Activated CD4-positive, alpha-beta T cell treated with anti-CD3 and anti-CD28 coated beads, Interleukin-2, amount 50 U/mL, for 48 hours (primary cell): ENCODE results near the gene ANO4.
"Not testable (repeated sequence)": the region's sequence is repeated elsewhere in the genome, so short reads cannot be mapped to it uniquely, and the experiment has no call there.

Source experiments
- DNase-seq, 2 experiments: peaks; one replicate each; pipeline ENCODE4 v3.0.0-alpha.2; 2020

ANO4 gene

DNA sequence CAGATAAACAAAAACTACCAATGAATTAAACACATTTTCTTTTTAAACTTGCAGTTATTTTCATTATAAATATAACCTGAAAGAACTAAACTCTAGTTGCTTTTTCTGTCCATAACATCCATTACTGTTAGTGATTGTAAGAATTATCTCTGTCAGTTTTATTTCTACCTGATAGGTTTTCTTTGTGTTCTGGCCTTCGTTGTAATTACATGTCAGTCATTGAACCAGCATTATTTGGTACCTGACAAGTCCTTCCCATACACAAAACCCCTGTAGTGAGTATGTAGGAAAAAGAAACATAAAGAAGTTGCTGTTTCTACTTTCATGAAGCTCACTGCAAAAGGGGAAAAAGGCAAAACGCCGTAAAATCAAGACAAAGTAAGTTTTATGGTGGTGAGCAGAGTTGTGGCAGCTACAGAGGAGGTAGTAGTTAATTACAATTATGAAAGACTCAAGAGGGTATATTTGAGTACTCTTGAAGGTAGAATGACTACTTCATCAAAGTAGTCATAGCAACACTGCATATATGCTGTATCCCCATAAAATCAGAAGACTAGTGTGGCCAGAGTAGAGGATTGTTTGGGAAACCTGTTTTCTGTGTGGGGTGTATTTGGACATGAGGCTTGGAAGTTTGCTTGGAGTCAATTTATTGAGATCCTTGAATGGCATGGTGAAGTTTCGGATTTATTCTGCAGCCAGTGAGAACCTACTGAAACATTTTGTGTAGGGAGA is 312.6 kb downstream of the ANO4 start:
- no peak for DNase-seq

- no peak for DNase-seq
Observed at GRCh38 chr12:101108130-101108529, 313.6 kb downstream of the ANO4 start.

DNA sequence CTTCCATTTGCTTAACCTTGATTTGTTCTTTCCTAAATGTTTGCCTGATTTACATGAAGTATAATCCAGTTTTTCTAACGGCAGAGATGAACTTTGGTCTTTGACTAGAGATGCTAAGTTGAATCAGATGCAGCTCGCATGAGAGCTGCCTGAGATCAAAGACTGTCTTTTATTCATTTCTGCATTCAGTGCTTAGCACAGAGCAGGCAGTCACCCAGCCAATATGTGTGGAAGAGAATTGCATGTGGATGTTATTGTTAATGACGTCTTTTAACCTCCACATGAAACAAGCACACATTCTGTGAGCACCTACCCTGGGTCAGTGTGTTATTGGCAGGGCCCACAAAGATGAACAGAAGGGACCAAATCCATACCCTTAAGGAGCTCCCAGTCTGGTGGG is 316.3 kb downstream of the ANO4 start:
- DNase-seq: no peak

GRCh38 chr12:101111441-101111840 is 316.9 kb downstream of the ANO4 start:
- DNase-seq: no peak

GRCh38 chr12:101115326-101115725 is 320.8 kb downstream of the ANO4 start:
- DNase-seq: no peak

GRCh38 chr12:101116911-101117310 is 322.3 kb downstream of the ANO4 start:
- no peak for DNase-seq

DNA sequence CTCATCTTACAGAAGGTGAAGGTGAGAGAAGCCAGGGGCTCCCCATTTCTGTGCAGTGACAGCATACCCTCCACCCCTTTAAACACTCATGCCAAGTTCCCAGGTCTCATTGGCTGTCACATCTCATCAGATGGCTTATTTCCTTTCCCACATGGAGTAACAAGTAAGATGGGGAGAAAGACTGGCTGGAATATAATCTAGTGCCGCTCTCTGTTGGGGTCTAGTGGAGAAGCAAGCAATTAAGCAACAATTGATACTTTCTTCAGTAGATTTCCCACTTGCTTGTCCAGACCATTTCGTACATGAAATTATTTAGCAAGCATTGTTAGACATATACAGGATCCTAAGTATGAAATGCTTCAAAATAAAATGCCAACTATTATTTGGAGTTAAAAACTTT is 323.3 kb downstream of the ANO4 start:
- DNase-seq: no peak

DNA sequence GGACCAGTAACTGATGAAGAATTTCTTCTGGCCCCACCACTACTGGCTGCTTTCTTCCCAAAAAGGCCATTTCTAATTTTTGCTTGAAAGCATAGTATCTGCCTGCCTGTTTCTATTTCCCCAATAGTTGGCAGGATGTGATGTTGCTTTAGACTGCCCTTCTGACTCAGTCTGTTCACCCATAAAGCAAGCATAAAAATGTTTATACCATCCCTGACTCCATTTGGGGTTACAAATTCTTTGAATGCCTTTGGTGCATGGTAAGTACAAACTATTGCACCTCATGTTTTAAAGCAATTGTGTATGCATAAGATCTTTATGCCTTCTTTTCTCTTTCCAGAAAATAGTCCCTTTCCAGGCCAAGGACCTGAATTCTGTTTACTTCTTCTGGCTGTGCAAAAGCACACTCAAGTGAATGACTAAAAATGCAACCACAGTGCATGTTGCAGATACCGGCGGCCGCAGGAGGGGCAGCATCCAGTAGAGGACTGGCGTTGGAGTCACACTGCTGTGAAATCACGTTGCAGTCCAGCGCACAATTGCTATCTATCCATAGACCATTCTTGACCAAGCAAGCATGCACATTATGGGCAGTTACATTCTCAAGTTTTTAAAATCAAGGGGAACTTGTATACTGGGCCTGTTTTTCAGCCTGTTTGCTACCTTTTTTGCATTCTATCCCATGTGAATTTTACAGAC is 333.1 kb downstream of the ANO4 start:
- DNase-seq: no peak

GRCh38 chr12:101145777-101146431 is 351.3 kb downstream of the ANO4 start:
- not testable (repeated sequence) for DNase-seq

GRCh38 chr12:101165319-101165718 is 370.7 kb downstream of the ANO4 start:
- DNase-seq: no peak

GRCh38 chr12:101166866-101167265 is 372.3 kb downstream of the ANO4 start:
- DNase-seq: no peak

DNA sequence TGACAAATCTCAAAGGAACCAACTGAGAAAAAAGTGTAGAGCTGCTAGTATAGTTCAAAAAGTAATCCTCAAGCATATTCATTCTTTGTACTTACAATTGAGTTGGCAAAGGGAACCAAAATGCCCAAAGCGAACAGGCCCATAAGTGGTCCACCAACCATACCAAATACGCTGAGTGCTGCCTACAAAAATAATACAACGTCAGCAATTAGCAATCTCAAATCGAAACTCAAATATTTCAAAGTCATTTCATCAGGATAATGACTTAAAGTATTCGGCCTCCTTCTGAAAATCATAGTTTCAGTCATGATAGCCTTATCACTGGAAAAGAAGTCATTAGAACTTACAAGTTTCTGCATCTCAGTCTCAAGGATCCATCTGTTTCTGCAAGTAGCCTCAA is 373.4 kb downstream of the ANO4 start:
- no peak for DNase-seq

- no peak for DNase-seq
Observed at GRCh38 chr12:101172316-101172715, 377.7 kb downstream of the ANO4 start.

DNA sequence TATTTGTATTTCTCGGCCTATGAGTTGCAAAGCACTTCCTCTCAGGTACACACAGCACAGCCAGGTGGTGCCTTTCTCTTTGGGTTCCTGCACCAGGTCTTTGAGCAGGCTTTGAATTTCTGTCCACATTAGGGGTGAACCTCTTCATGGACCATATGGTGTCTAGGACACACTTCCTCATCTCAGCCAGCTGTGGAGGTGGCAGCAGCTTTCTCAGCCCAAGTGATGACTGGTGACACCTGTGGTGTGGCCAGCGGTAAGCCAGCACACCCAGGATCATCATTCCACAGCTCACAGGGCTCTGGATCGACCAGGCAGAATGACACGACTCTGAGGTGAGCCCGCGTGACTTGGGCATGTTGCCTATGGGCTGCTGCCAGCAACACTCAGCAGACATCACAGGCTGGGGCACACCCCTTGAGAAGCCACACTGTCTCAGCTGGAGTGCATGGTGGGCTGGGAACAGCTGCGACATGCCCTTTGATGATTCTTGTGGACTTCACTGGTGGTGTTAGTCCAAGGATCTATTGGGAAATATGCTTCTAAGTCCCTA is 378.7 kb downstream of the ANO4 start:
- no peak for DNase-seq

GRCh38 chr12:101174541-101174940 is 380.0 kb downstream of the ANO4 start:
- no peak for DNase-seq
